HL-60 (cell line): ENCODE data around the gene UBE2R2.
"Not testable (repeated sequence)": the region's sequence is repeated elsewhere in the genome, so short reads cannot be mapped to it uniquely, and the experiment has no call there.

ENCODE experiments used
- DNase-seq, 2 experiments: peaks; one replicate each; pipeline ENCODE4 v3.0.0-alpha.2; 2010 to 2020; ENCODE audit warnings: low read depth in 1 of 2, low spot score in 1 of 2
- H3K27ac ChIP-seq: fragments of 250-450 bp; sonication (Bioruptor Pico); replicated peaks from 2 replicates; pipeline ENCODE4 v1.5.1; 2020; ENCODE audit warnings: mild to moderate bottlenecking, moderate library complexity
- H3K27me3 ChIP-seq: fragments of 250-450 bp; sonication (Bioruptor Pico); 2 replicates; pipeline ENCODE4 v1.5.1; 2021; ENCODE audit warnings: mild to moderate bottlenecking, moderate library complexity; ENCODE audit not compliant: insufficient read depth, poor library complexity, severe bottlenecking
- H3K4me3 ChIP-seq: replicated peaks from 2 replicates; pipeline ENCODE4 v1.5.1; 2011; ENCODE audit warnings: mild to moderate bottlenecking, control low read depth, low read length; ENCODE audit not compliant: insufficient read depth
- GABPA ChIP-seq: IDR thresholded peaks from 2 replicates; pipeline ENCODE4 v1.6.1; 2012; ENCODE audit warnings: low read depth
- POLR2AphosphoS5 ChIP-seq: IDR thresholded peaks from 2 replicates; pipeline ENCODE4 v1.6.1; 2012; ENCODE audit warnings: low read depth
- SPI1 ChIP-seq: IDR thresholded peaks from 2 replicates; pipeline ENCODE4 v1.6.1; 2012; ENCODE audit warnings: low read depth, mild to moderate bottlenecking, borderline replicate concordance
- TF ChIP-seq, protein P1 (sequence below): IDR thresholded peaks from one replicate; pipeline ENCODE4 v1.5.1; 2011; ENCODE audit warnings: low read length, control low read depth, inconsistent platforms; ENCODE audit not compliant: insufficient read depth
- TF ChIP-seq, protein P2 (sequence below): IDR thresholded peaks from 2 replicates; pipeline ENCODE4 v1.6.1; 2012; ENCODE audit warnings: low read depth; ENCODE audit not compliant: insufficient replicate concordance

The UBE2R2 gene

DNA sequence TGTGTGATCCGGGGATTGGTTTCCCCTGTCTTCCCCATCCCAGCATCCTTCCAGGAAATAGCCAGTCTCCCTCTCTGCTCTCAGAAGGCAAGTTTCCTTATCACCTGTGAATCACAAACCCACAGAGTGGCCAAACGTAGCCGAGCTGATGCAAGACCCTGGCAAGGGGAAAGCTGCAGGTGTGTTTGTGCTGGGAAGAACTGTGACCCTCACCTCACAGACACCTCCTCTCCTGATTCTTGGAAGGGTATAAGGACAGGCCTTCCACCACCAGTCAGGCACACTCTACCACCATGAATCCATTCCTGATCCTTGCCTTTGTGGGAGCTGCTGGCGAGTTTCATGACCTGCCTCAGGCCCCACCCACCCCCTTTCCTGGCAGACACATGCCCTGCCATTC lies 21.7 kb upstream of the UBE2R2 start, which contains the start of gene PRSS3:
Gene PRSS3, plus strand, starts transcription at position 281 of the 400 bp plus-strand sequence. Its CDS starts 13 bp downstream, at position 294.
- DNase-seq, result no peak
- TF ChIP-seq GABPA, result no peak
- TF ChIP-seq, protein P1, sequence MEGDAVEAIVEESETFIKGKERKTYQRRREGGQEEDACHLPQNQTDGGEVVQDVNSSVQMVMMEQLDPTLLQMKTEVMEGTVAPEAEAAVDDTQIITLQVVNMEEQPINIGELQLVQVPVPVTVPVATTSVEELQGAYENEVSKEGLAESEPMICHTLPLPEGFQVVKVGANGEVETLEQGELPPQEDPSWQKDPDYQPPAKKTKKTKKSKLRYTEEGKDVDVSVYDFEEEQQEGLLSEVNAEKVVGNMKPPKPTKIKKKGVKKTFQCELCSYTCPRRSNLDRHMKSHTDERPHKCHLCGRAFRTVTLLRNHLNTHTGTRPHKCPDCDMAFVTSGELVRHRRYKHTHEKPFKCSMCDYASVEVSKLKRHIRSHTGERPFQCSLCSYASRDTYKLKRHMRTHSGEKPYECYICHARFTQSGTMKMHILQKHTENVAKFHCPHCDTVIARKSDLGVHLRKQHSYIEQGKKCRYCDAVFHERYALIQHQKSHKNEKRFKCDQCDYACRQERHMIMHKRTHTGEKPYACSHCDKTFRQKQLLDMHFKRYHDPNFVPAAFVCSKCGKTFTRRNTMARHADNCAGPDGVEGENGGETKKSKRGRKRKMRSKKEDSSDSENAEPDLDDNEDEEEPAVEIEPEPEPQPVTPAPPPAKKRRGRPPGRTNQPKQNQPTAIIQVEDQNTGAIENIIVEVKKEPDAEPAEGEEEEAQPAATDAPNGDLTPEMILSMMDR, result no peak
- TF ChIP-seq, protein P2, sequence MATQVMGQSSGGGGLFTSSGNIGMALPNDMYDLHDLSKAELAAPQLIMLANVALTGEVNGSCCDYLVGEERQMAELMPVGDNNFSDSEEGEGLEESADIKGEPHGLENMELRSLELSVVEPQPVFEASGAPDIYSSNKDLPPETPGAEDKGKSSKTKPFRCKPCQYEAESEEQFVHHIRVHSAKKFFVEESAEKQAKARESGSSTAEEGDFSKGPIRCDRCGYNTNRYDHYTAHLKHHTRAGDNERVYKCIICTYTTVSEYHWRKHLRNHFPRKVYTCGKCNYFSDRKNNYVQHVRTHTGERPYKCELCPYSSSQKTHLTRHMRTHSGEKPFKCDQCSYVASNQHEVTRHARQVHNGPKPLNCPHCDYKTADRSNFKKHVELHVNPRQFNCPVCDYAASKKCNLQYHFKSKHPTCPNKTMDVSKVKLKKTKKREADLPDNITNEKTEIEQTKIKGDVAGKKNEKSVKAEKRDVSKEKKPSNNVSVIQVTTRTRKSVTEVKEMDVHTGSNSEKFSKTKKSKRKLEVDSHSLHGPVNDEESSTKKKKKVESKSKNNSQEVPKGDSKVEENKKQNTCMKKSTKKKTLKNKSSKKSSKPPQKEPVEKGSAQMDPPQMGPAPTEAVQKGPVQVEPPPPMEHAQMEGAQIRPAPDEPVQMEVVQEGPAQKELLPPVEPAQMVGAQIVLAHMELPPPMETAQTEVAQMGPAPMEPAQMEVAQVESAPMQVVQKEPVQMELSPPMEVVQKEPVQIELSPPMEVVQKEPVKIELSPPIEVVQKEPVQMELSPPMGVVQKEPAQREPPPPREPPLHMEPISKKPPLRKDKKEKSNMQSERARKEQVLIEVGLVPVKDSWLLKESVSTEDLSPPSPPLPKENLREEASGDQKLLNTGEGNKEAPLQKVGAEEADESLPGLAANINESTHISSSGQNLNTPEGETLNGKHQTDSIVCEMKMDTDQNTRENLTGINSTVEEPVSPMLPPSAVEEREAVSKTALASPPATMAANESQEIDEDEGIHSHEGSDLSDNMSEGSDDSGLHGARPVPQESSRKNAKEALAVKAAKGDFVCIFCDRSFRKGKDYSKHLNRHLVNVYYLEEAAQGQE, result no peak
- no peak for TF ChIP-seq POLR2AphosphoS5
- no peak for TF ChIP-seq SPI1
- H3K4me3 ChIP-seq, result no peak within 1 kb of the TSS
- H3K27ac ChIP-seq, result no peak within 1 kb of the TSS
- H3K27me3 ChIP-seq, result peaks cover 4% of the 10 kb centered on the region

DNA sequence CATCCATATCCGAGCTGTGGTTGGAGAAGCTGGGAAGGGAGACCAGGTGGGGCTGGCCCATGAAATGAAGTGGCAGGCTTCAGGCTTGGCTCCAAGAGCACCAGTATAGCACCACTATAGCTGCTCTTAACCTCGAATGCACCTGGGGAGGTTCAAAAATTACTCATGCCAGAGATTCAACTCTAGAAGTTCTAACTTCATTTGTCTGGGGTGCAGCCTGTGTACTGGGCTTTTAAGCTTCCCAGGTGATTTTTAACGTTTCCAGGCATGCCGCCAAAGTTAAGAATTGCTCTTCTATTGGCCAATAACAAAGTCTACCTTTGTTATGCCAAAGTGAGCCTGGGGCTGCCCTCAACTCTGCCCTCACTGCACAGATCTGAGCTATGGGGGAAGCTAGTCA lies 21.1 kb upstream of the UBE2R2 start:
- no peak overlapping the region for H3K27ac ChIP-seq
- H3K27me3 ChIP-seq, result no peaks in the 10 kb centered on the region
- DNase-seq, result no peak
- TF ChIP-seq POLR2AphosphoS5 (no peak), SPI1 (no peak), GABPA (no peak)
- TF ChIP-seq, protein P2, result no peak
- TF ChIP-seq, protein P1, result no peak
- no peak overlapping the region for H3K4me3 ChIP-seq

DNA sequence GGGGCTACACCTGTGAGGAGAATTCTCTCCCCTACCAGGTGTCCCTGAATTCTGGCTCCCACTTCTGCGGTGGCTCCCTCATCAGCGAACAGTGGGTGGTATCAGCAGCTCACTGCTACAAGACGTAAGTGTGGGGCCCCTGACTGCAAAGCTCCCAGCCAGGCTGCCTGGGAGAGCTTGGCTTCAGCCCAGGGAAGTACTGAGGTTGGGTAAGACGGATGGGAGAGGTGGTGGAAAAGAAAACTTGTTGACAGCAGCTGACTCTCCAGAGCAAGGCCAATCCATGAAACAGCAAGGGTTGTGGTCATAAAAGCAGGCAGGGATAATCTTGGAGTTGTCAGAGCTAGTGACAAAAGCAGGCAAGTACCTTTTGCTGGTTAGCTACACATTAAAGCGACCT lies 20.3 kb upstream of the UBE2R2 start:
- H3K4me3 ChIP-seq, H3K27ac ChIP-seq, H3K27me3 ChIP-seq, DNase-seq: not testable (repeated sequence)

DNA sequence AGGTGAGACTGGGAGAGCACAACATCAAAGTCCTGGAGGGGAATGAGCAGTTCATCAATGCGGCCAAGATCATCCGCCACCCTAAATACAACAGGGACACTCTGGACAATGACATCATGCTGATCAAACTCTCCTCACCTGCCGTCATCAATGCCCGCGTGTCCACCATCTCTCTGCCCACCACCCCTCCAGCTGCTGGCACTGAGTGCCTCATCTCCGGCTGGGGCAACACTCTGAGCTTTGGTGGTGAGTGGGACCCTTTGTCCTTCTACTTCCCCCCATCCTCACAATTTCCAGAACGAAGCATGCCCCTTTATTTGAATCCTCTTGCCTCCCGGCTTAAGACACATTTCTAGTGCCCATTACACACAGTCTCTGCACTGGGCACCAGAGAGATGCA lies 19.1 kb upstream of the UBE2R2 start:
- Histone ChIP-seq H3K27me3 (no peaks in the 10 kb centered on the region), H3K27ac (no peak overlapping the region), H3K4me3 (no peak overlapping the region)
- DNase-seq, result no peak
- TF ChIP-seq, protein P2, result no peak
- TF ChIP-seq POLR2AphosphoS5 (no peak), SPI1 (no peak), GABPA (no peak)
- TF ChIP-seq, protein P1, result no peak
